ENCODE results near the gene PPM1L.

The PPM1L gene

GRCh38 chr3:160990446-160990845, 234.4 kb downstream of the PPM1L start:
- Histone ChIP-seq H3K27ac (replicated peaks) (no peak overlapping the region), H3K4me3 (replicated peaks; ENCODE audit: insufficient read depth, low read length) (no peak overlapping the region), H3K27me3 (ENCODE audit: insufficient read depth, poor library complexity, severe bottlenecking) (no peaks in the 10 kb centered on the region)
- DNase-seq (ENCODE audit: low read depth in 1 of 2, low spot score in 1 of 2) = no peak
- TF ChIP-seq SPI1 (IDR thresholded peaks at IDR 0.05; ENCODE audit: borderline replicate concordance, low read depth) (no peak), GABPA (IDR thresholded peaks at IDR 0.05; ENCODE audit: low read depth) (no peak), REST (IDR thresholded peaks at IDR 0.05; ENCODE audit: insufficient replicate concordance, low read depth) (no peak)
- TF ChIP-seq, protein P1, sequence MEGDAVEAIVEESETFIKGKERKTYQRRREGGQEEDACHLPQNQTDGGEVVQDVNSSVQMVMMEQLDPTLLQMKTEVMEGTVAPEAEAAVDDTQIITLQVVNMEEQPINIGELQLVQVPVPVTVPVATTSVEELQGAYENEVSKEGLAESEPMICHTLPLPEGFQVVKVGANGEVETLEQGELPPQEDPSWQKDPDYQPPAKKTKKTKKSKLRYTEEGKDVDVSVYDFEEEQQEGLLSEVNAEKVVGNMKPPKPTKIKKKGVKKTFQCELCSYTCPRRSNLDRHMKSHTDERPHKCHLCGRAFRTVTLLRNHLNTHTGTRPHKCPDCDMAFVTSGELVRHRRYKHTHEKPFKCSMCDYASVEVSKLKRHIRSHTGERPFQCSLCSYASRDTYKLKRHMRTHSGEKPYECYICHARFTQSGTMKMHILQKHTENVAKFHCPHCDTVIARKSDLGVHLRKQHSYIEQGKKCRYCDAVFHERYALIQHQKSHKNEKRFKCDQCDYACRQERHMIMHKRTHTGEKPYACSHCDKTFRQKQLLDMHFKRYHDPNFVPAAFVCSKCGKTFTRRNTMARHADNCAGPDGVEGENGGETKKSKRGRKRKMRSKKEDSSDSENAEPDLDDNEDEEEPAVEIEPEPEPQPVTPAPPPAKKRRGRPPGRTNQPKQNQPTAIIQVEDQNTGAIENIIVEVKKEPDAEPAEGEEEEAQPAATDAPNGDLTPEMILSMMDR (IDR thresholded peaks at IDR 0.05; ENCODE audit: insufficient read depth, low read length) = no peak

DNA sequence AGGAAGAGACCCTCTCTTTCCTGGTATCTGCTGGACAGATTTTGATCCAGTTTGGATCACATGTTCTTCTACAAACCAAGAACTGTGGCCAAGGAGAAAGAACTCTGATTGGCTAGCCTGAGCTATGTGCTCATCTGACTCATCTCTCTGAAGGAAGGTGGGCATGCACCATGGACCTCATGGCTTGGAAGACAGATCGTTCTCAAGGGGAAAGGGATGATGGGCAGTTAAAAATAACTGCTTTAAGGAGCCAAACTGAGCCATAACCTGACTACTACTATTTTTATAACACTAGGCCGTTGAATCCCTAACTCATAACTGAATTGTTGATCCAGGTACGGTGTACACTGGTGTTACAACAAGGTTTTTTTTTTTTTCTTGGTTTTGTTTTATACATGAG, 236.7 kb downstream of the PPM1L start:
- H3K27me3 ChIP-seq (ENCODE audit: insufficient read depth, poor library complexity, severe bottlenecking) = no peaks in the 10 kb centered on the region
- DNase-seq (ENCODE audit: low read depth in 1 of 2, low spot score in 1 of 2) = no peak
- H3K27ac ChIP-seq (replicated peaks) = no peak overlapping the region
- TF ChIP-seq POLR2AphosphoS5 (IDR thresholded peaks at IDR 0.05; ENCODE audit: low read depth) = no peak
- TF ChIP-seq SPI1 (IDR thresholded peaks at IDR 0.05; ENCODE audit: borderline replicate concordance, low read depth) = no peak
- no peak for TF ChIP-seq REST (IDR thresholded peaks at IDR 0.05; ENCODE audit: insufficient replicate concordance, low read depth)
- TF ChIP-seq GABPA (IDR thresholded peaks at IDR 0.05; ENCODE audit: low read depth) = no peak
- TF ChIP-seq, protein P1 (IDR thresholded peaks at IDR 0.05; ENCODE audit: insufficient read depth, low read length) = no peak
- H3K4me3 ChIP-seq (replicated peaks; ENCODE audit: insufficient read depth, low read length) = no peak overlapping the region

- no peak overlapping the region for H3K27ac ChIP-seq (replicated peaks)
- no peaks in the 10 kb centered on the region for H3K27me3 ChIP-seq (ENCODE audit: insufficient read depth, poor library complexity, severe bottlenecking)
- no peak for DNase-seq (ENCODE audit: low read depth in 1 of 2, low spot score in 1 of 2)
- no peak overlapping the region for H3K4me3 ChIP-seq (replicated peaks; ENCODE audit: insufficient read depth, low read length)
- no peak for TF ChIP-seq REST (IDR thresholded peaks at IDR 0.05; ENCODE audit: insufficient replicate concordance, low read depth)
- TF ChIP-seq SPI1 (IDR thresholded peaks at IDR 0.05; ENCODE audit: borderline replicate concordance, low read depth) = no peak
- no peak for TF ChIP-seq GABPA (IDR thresholded peaks at IDR 0.05; ENCODE audit: low read depth)
- TF ChIP-seq POLR2AphosphoS5 (IDR thresholded peaks at IDR 0.05; ENCODE audit: low read depth) = no peak
- TF ChIP-seq, protein P1 (IDR thresholded peaks at IDR 0.05; ENCODE audit: insufficient read depth, low read length) = no peak
Observed at GRCh38 chr3:160996811-160997210, 240.8 kb downstream of the PPM1L start.
